HG03045 (cell line): ENCODE results near the gene ZNF697.
"Not testable (repeated sequence)": the region's sequence is repeated elsewhere in the genome, so short reads cannot be mapped to it uniquely, and the experiment has no call there.

Experiments used
- ATAC-seq: cut with Tn5 transposase; IDR thresholded peaks from one replicate; pipeline ENCODE4 v1.9.1; 2021; ENCODE audit warnings: mild to moderate bottlenecking, moderate library complexity; ENCODE audit not compliant: unreplicated experiment

ZNF697 gene

DNA sequence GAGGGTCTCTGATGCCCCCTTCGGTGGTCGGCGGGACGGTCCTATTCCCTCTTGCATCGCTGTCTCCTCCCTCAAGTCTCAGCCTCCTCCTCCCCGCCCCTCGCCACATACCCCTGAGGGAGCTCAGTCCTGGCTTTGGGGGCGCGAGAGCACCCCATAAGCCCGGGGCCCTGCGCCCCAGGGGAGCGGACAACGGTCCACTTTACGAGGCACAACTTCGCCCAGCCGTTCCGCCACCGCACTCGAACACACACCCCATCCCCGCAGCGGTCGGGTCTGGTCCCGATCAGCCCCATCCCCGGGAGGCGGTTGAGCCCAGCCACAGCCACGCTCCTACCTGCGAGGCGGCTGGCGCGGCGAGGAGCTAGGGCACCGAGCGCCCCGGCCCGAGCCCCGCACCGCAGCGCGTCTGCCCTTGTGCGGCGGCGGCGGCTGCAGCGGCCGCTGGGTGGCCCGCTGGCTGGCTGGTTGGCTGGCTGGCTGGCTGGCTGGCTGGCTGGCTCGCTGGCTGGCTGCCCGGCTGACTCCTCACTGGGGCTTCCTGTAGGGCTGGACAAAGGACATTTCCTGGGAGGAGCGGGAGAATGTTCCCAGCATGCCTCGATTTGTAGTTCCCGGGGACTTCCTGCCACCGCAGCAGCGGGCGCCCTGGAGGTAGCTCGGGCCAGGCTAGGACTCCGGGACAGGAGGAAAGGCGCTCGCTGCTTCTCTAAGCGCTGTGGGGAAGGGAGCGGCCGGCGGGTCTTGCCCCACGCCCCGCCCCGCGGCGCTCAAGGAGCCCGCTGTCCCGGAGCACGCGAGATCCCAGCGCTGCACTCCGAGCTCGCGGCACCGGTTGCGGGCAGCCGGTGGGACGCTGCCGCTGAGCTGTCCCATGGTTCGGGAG is at the start of gene ZNF697:
TSS of gene ZNF697 (minus strand) at position 533 of the 886 bp plus-strand sequence. CDS start 22,166 bp downstream, outside the sequence.
- ATAC-seq: peak; percentile 80

DNA sequence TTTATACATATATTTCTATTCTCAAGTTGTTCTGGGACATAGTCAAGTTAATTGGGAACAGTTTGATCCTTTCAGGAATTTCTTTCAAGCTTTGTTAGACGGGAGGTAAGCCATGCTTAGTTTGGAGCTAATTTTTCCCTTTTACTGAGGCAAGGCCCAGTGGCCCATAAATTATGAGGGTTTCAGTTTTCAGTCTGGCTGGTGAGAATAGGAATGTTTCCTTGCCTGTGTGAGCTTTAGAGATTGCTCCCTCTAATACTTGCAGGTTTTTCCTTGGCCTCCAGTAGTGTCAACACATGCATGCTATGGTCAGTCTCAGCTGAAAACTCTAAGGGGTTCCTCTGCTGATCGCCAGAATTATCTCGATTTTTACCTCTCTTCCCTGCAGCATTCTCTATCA is 49.5 kb upstream of the ZNF697 start:
- ATAC-seq: no peak

DNA sequence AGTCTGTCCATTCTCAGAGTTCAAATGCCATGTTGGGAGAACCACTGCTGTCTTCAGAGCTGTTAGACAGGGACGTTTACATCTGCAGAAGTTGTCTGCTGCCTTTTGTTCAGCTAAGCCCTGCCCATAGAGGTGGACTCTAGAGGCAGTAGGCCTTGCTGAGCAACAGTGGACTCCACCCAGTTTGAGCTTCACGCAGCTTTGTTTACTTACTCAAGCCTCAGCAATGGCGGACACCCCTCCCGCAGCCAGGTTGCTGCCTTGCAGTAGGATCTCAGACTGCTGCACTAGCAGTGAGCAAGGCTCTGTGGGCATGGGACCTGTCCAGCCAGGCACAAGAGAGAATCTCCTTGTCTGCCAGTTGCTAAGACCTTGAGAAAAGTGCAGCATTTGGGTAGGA is 48.8 kb upstream of the ZNF697 start:
- ATAC-seq: not testable (repeated sequence)

DNA sequence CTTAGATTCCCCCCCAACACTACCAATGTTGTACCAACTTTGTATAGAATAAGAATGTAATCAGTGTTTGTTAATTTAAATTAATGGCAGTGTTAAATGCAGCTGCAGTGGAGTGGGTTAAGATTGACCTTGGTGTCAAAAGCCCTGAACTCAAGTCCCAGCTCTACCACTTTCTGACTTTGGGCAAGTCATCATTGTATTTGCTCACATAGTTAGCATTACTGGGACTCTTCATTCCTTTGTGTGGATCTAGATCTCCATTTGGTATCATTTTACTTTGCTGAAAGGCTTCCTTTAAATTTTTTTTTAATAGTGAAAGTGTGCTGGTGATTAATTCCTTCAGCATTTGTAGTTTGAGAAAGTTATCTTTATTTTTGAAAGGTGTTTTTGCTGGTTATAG is 41.4 kb upstream of the ZNF697 start:
- no peak for ATAC-seq

GRCh38 chr1:119688810-119689209 is 40.7 kb upstream of the ZNF697 start:
- no peak for ATAC-seq

GRCh38 chr1:119687434-119688079 is 39.5 kb upstream of the ZNF697 start:
- no peak for ATAC-seq

GRCh38 chr1:119686661-119687060 is 38.6 kb upstream of the ZNF697 start:
- no peak for ATAC-seq

DNA sequence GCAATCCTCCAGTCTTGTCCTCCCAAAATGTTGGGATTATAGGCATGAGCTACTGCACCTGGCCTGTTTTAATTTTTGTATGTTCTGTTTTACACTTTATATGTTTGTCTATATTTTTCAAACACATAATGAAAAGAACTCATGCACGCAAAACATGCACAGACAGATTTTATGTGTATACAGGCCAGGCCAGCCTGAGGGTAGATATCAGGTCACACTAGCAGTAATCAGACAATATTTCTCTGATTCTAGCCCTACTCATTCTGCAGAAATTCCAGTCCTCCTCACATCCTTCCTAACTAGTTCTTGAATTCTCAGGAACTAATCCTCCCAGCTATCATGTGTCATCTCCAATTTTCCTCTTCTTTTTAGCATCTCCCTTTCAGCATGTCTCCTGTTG is 35.8 kb upstream of the ZNF697 start:
- no peak for ATAC-seq

- no peak for ATAC-seq
These were observed 34.1 kb upstream of the ZNF697 start for GRCh38 chr1:119682141-119682540.

GRCh38 chr1:119681560-119681959 is 33.5 kb upstream of the ZNF697 start:
- no peak for ATAC-seq

DNA sequence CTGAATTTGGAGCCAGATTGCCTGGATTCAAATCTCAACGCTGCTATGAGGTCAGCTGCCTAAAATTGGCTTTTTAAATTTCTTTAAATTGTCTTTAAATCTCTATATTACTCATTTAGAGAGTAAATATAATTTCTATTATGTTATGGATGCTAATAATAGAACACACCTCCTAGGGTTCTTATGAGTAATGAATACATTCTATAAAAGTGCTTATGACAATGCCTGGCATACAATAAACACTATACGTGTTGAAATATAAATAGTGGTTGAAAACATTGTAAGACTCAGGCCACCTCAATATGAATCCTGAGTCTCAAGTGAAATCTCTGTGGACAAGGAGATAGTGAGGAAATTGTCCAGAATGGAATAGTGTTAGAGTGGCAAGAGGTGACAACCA is 32.7 kb upstream of the ZNF697 start:
- ATAC-seq: no peak

DNA sequence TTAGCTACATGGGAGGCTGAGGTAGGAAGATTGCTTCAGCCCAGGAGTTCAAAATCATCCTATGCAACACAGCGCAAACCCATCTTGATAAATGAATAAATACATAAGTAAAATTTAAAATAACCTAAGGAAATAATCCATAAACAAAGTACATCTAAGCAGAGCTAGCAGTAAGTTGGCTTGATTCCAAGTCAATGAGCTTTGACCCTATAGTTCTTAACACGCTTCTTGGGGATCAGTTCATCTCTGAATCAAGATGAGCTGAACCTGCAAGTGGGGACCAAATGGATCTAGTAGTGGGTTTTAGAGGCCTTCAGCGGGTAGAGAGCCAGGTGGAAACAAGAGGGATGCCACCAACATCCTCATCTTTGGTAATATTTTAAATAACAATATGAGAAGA is 32.1 kb upstream of the ZNF697 start:
- no peak for ATAC-seq

DNA sequence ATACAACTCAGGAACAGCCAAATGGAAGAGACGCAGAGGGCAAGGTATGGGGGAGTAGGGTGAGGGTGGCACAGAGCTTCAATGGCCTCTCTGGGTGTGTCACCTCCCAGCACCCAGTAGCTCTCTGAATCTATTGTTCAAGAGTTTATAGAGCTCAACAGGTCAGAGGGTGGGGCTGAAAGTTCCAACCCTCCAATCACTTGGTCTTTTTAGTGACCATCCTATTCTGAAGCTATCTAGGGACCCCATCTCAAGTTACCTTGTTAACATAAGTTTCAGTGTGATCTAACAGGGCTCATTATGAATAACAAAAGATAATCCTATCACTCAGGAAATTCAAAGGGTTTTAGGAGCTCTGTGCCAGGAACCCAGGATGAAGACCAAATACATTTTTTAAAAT is 31.2 kb upstream of the ZNF697 start:
- no peak for ATAC-seq

DNA sequence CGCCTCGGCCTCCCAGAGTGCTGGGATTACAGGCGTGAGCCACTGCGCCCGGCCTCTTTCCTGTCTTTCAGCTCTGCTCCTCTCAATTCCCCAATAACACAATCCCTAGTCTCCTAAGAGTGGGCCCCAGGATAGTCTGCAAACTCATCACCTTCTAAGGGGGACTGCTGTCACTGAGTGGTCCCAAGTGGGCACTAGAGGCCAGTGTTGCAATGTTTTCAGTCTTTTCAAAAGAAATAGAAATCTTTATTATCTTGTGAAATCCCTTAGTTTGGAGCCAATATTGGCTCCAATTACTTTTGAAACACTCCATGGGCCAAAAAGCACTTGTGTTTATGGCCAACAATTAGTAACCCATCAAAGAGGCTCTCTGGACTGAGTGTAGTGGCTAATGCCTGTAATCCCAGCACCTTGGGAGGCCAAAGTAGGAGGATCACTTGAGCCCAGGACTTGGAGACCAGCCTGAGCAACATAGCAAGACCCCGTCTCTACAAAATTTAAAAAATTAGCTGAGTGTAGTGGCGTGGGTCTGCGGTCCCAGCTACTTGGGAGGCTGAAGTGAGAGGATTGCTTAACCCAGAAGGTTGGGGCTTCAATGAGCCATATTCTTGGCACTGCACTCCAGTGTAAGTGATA is 28.6 kb upstream of the ZNF697 start:
- no peak for ATAC-seq

- peak; percentile 49 for ATAC-seq
These were observed 27.6 kb upstream of the ZNF697 start for GRCh38 chr1:119675349-119676345.

DNA sequence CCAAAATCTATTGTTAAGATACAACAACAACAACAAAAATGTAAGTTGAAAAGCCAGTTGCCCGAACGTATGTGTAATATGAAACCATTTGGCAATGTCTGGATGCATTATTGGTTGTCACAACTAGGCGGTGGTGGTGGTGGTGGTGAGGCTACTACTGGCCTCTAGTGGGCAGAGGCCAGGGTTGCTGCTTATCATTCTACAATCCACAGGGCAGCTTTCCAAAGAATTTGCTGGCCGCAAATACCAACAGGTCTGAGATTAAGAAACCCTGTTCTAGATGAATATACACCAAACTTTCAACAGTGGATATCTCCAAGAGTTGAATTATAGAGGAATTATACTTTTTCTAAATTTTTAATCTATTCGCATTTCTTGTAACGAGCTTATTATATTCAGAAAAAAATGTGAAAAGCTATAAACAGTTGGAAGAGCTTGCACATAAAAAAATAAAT is 26.8 kb upstream of the ZNF697 start:
- ATAC-seq: no peak

- no peak for ATAC-seq
These were observed 26.1 kb upstream of the ZNF697 start for GRCh38 chr1:119674111-119674526.

DNA sequence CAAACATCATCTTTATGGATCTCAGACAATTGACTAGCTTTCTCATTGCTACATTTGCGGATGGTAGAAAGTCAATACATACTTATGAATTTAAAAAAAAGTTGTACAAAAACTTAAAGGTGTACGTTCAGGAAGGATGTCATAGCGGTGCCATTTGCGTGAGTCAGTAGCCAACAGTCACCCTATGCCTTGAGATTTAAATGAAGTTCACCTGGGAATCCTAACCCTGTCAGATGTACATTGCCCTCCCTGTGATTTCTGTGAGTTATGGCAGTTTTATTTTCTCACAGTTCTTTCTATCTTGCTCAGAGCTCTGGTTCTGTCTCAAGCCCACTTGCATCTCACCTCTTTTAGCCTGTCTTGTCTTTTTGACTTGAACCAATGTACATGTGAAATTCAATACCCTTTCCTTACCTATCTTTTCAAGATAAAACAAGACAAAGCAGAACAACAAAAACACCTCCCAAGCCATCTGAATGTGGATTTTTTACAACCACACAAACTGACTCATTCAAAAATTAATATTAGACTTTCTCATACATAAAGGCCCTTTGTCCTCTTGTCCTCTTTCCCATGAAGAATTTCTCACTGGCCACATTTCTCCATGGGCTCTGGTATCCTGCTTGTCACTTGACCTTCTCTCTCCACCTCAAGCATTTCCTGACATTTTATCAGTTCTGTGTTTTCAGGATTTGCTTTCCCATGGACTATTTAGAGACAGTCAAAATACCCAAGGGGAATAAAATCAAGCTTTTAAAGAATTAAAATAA is 25.3 kb upstream of the ZNF697 start:
- ATAC-seq: no peak

DNA sequence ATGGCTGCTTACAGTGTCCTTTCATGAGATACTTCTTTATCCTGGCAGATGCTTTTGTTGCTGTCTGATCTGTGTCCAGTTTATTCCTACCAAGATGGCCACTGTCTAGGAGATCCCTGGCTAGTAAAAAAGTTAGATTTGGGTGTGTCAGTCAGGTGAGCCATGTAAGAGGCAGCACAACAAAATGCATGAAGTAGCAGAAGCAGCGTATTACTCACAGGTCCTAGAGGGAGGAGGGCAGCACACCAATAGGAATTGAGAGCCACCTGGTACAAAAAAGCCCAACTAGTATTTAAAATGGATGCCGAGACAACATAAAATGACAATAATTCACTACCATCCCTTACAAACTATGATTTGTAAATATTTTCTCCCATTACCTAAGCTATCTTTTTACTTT is 22.8 kb upstream of the ZNF697 start:
- ATAC-seq: no peak

DNA sequence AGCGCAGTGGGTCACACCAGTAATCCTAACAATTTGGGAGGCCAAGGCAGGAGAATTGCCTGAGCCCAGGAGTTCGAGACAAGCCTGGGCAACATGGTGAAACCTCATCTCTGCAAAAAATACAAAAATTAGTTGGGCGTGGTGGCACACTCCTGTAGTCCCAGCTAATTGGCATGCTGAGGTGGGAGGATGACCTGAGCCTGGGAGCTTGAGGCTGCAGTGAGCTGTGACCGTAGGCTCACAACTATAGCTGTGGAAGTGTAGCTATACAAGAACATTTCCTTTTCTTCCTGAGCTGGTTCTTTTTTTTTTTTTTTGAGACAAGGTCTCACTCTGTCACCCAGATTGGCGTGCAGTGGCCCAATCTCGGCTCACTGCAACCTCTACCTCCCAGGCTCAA is 19.1 kb upstream of the ZNF697 start:
- ATAC-seq: no peak
